NCI-H2227 (cell line): ENCODE results near the gene PHOX2A.
"Not testable (repeated sequence)": the region's sequence is repeated elsewhere in the genome, so short reads cannot be mapped to it uniquely, and the experiment has no call there.

ENCODE experiments used
- DNase-seq: peaks from one replicate; lab custom pipeline; 2025; ENCODE audit not compliant: unreplicated experiment; lab: John Stamatoyannopoulos, UW

PHOX2A gene

GRCh38 chr11:72244060-72244360 is at the start of gene PHOX2A:
Gene PHOX2A (minus strand): TSS chr11:72244176. CDS start chr11:72244004, 172 bp downstream.
- DNase-seq = no peak

- DNase-seq = no peak
Observed at GRCh38 chr11:72293391-72293790, 49.4 kb upstream of the PHOX2A start.

GRCh38 chr11:72292106-72292785 is 48.3 kb upstream of the PHOX2A start:
- no peak for DNase-seq

- not testable (repeated sequence) for DNase-seq
Observed at GRCh38 chr11:72290741-72291140, 46.8 kb upstream of the PHOX2A start.

- no peak for DNase-seq
Observed at GRCh38 chr11:72287293-72287692, 43.3 kb upstream of the PHOX2A start.

GRCh38 chr11:72283947-72284346 is 40.0 kb upstream of the PHOX2A start:
- no peak for DNase-seq

GRCh38 chr11:72280726-72281315 is 36.8 kb upstream of the PHOX2A start:
- DNase-seq = no peak

- no peak for DNase-seq
Observed at GRCh38 chr11:72280037-72280436, 36.1 kb upstream of the PHOX2A start.

GRCh38 chr11:72278905-72279304 is 34.9 kb upstream of the PHOX2A start:
- no peak for DNase-seq

- DNase-seq = no peak
Observed at GRCh38 chr11:72274435-72274834, 30.5 kb upstream of the PHOX2A start.

- no peak for DNase-seq
Observed at GRCh38 chr11:72271980-72272379, 28.0 kb upstream of the PHOX2A start.

GRCh38 chr11:72267956-72268617 is 24.1 kb upstream of the PHOX2A start:
- no peak for DNase-seq

- DNase-seq = not testable (repeated sequence)
Observed at GRCh38 chr11:72266960-72267359, 23.0 kb upstream of the PHOX2A start.

GRCh38 chr11:72265951-72266350 is 22.0 kb upstream of the PHOX2A start:
- no peak for DNase-seq

- DNase-seq = no peak
Observed at GRCh38 chr11:72263361-72263760, 19.4 kb upstream of the PHOX2A start.

- DNase-seq = no peak
Observed at GRCh38 chr11:72260574-72260973, 16.6 kb upstream of the PHOX2A start.

GRCh38 chr11:72259490-72259889 is 15.5 kb upstream of the PHOX2A start:
- no peak for DNase-seq

- no peak for DNase-seq
Observed at GRCh38 chr11:72257570-72257969, 13.6 kb upstream of the PHOX2A start.

GRCh38 chr11:72254299-72254993 is 10.5 kb upstream of the PHOX2A start:
- DNase-seq = no peak

GRCh38 chr11:72253392-72253791 is 9.4 kb upstream of the PHOX2A start:
- DNase-seq = no peak

- no peak for DNase-seq
Observed at GRCh38 chr11:72251614-72252013, 7.6 kb upstream of the PHOX2A start.
